Liver (tissue), 9 donors: ENCODE measurements around the gene JOSD2. TPM values are rescaled to one million over a fixed set of nuclear protein-coding genes. Genes with fewer than 3 reads are reported as not detected.

ENCODE experiments used
- DNase-seq: peaks from one replicate; pipeline ENCODE4 v3.0.0-alpha.2; 2017; ENCODE audit warnings: low spot score
- H3K27ac ChIP-seq, 2 donors: one replicate each; pipeline ENCODE4 v1.7.0; 2013; ENCODE audit warnings: inconsistent platforms in 2 of 2, low read length in 2 of 2, control low read depth in 1 of 2, low read depth in 1 of 2, mild to moderate bottlenecking in 1 of 2
- H3K27me3 ChIP-seq, 4 donors: one replicate each; pipeline versions ENCODE4 v1.6.1 to v1.7.0; 2013; ENCODE audit warnings: low read length in 3 of 4, inconsistent platforms in 1 of 4, mild to moderate bottlenecking in 1 of 4, moderate library complexity in 1 of 4; ENCODE audit not compliant: control insufficient read depth in 4 of 4, insufficient read depth in 4 of 4
- H3K36me3 ChIP-seq, 4 donors: one replicate each; pipeline versions ENCODE4 v1.6.1 to v1.7.0; 2013; ENCODE audit warnings: low read length in 3 of 4, mild to moderate bottlenecking in 3 of 4, low read depth in 1 of 4, moderate library complexity in 1 of 4; ENCODE audit not compliant: control insufficient read depth in 4 of 4, insufficient read depth in 3 of 4
- H3K4me1 ChIP-seq, 4 donors: one replicate each; pipeline versions ENCODE4 v1.6.1 to v1.7.0; 2013; ENCODE audit warnings: low read length in 3 of 4, mild to moderate bottlenecking in 3 of 4, moderate library complexity in 1 of 4; ENCODE audit not compliant: control insufficient read depth in 4 of 4, insufficient read depth in 4 of 4
- H3K4me3 ChIP-seq, 3 donors: one replicate each; pipeline versions ENCODE4 v1.6.1 to v1.7.0; 2013; ENCODE audit warnings: low read length in 3 of 3, control low read depth in 1 of 3, low read depth in 1 of 3, mild to moderate bottlenecking in 1 of 3
- H3K9ac ChIP-seq, 2 donors: one replicate each; pipeline ENCODE4 v1.7.0; 2013; ENCODE audit warnings: low read length in 2 of 2, mild to moderate bottlenecking in 2 of 2, moderate library complexity in 2 of 2, control low read depth in 1 of 2, low read depth in 1 of 2
- H3K9me3 ChIP-seq, 4 donors: one replicate each; pipeline versions ENCODE4 v1.6.1 to v1.7.0; 2013; ENCODE audit warnings: low read length in 3 of 4; ENCODE audit not compliant: control insufficient read depth in 4 of 4
- ATF3 ChIP-seq: IDR thresholded peaks from 2 replicates; pipeline ENCODE4 v1.6.1; 2016; ENCODE audit warnings: antibody characterized with exemption
- EGR1 ChIP-seq, 2 donors: IDR thresholded peaks; 2 replicates each; pipeline ENCODE4 v1.6.1; 2016 to 2018; ENCODE audit warnings: antibody characterized with exemption in 2 of 2, low read depth in 2 of 2
- FOXA1 ChIP-seq: IDR thresholded peaks from 2 replicates; pipeline ENCODE4 v1.6.1; 2016; ENCODE audit warnings: antibody characterized with exemption
- HNF4A ChIP-seq, 2 donors: conservative IDR thresholded peaks; 2 replicates each; pipeline ENCODE4 v1.6.1; 2016; ENCODE audit warnings: antibody characterized with exemption in 2 of 2, mild to moderate bottlenecking in 2 of 2
- HNF4G ChIP-seq: IDR thresholded peaks from 2 replicates; pipeline ENCODE4 v1.6.1; 2016; ENCODE audit warnings: antibody characterized with exemption
- JUND ChIP-seq, 2 donors: IDR thresholded peaks; 2 replicates each; pipeline ENCODE4 v1.6.1; 2016; ENCODE audit warnings: antibody characterized with exemption in 2 of 2
- MAX ChIP-seq: IDR thresholded peaks from 2 replicates; pipeline ENCODE4 v1.6.1; 2016; ENCODE audit warnings: antibody characterized with exemption
- NR2F2 ChIP-seq: IDR thresholded peaks from 2 replicates; pipeline ENCODE4 v1.6.1; 2016; ENCODE audit warnings: antibody characterized with exemption
- RAD21 ChIP-seq, 2 donors: IDR thresholded peaks; 2 replicates each; pipeline ENCODE4 v1.6.1; 2016; ENCODE audit warnings: antibody characterized with exemption in 2 of 2, mild to moderate bottlenecking in 2 of 2
- RXRA ChIP-seq, 2 donors: IDR thresholded peaks; 2 replicates each; pipeline ENCODE4 v1.6.1; 2017 to 2018; ENCODE audit warnings: antibody characterized with exemption in 2 of 2, mild to moderate bottlenecking in 1 of 2
- TAF1 ChIP-seq: conservative IDR thresholded peaks from 2 replicates; pipeline ENCODE4 v1.6.1; 2016; ENCODE audit warnings: antibody characterized with exemption, mild to moderate bottlenecking
- YY1 ChIP-seq: IDR thresholded peaks from 2 replicates; pipeline ENCODE4 v1.6.1; 2016; ENCODE audit warnings: antibody characterized with exemption, mild to moderate bottlenecking
- ZBTB33 ChIP-seq: IDR thresholded peaks from 2 replicates; pipeline ENCODE4 v1.6.1; 2016; ENCODE audit warnings: antibody characterized with exemption
- WGBS: extraction: QIAGEN DNeasy Blood & Tissue Kit; methylation state at CpG from one replicate; pipeline ENCODE4 v1.1.7; 2013; 5-methylcytosine and 5-hydroxymethylcytosine counted together
- polyA plus RNA-seq, 2 donors: library from polyadenylated mRNA; stranded (reverse) in 1 of 2; unstranded in 1 of 2; fragments of 200-250 nt in 1 of 2; fragments of >200 nt in 1 of 2; fragmentation: Nextera tagmentation in 1 of 2; extraction: Ambion mirVana in 1 of 2; gene quantifications; one replicate each; pipeline versions ENCODE4 v1.2.1 to v1.2.3, GENCODE V29; 2013 to 2015
- total RNA-seq, 2 donors: library from RNA; depleted of rRNA; stranded (reverse); fragments of >200 nt; gene quantifications; one replicate each; pipeline ENCODE4 v1.2.3, GENCODE V29; 2014
- TF ChIP-seq, protein P1 (sequence below): fragments of 150-350 bp; IDR thresholded peaks from 2 replicates; pipeline ENCODE4 v1.5.1; 2017; ENCODE audit warnings: improper control_type of control experiment, low read depth, low read length; ENCODE audit not compliant: missing input control
- TF ChIP-seq, protein P2 (sequence below): IDR thresholded peaks from 2 replicates; pipeline ENCODE4 v1.6.1; 2016; ENCODE audit warnings: antibody characterized with exemption, mild to moderate bottlenecking
- donor health status: healthy.
- donor health status: healthy.
- donor health status: healthy.
- donor health status: healthy.
- donor health status: healthy.

Gene JOSD2
- total and polyA plus RNA-seq, 4 donors: 6.6 to 32.9 (median 20.0) TPM

DNA sequence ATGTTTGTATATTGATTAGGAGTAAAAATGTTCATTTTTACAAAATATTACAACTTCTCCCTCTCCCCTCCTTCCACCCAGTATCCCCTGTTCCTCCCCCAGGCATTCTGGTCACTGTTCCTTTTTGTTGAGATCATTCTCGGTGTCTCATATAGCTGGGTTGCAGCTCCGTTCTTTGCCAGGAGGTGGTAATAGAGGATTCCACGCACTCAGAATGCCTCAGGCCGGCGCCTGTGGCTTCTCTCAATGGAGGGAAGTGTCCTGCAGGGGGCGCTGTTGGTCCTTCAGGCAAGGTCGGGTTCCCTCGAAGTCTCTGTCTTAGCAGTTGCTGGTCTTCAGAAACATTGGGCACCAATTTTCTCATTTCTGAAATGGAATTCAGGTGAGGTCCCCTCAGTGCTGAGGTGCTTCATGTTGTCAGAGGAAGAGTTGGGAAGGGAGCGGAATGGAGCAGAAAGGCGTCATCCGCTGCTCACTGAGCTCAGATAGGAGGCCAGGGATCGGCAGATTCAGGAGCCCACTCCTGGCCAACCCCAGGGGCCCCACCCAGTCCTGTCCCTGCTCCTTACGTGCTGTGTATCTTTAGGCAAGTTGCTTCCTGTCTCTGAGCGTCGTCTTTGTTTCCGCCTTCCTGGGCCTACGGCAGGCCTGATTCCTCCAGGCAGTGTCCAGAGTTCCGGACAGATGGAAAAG is 24.0 kb downstream of the JOSD2 start:
- Histone ChIP-seq H3K4me3 (no peak overlapping the region), H3K36me3 (peaks cover 0 to 11% (median 0%) of the 10 kb centered on the region in 4 donors), H3K27me3 (no peaks in the 10 kb centered on the region), H3K27ac (no peak overlapping the region), H3K4me1 (peaks cover 0 to 1% (median 0%) of the 10 kb centered on the region in 4 donors), H3K9me3 (no peaks in the 10 kb centered on the region), H3K9ac (no peak overlapping the region)
- 78% methylated on average over 18 of the region's 18 CpGs for WGBS
- no peak for TF ChIP-seq EGR1 (IDR thresholded peaks at IDR 0.05; ENCODE audit: low read depth in 2 of 2)
- TF ChIP-seq, protein P1, sequence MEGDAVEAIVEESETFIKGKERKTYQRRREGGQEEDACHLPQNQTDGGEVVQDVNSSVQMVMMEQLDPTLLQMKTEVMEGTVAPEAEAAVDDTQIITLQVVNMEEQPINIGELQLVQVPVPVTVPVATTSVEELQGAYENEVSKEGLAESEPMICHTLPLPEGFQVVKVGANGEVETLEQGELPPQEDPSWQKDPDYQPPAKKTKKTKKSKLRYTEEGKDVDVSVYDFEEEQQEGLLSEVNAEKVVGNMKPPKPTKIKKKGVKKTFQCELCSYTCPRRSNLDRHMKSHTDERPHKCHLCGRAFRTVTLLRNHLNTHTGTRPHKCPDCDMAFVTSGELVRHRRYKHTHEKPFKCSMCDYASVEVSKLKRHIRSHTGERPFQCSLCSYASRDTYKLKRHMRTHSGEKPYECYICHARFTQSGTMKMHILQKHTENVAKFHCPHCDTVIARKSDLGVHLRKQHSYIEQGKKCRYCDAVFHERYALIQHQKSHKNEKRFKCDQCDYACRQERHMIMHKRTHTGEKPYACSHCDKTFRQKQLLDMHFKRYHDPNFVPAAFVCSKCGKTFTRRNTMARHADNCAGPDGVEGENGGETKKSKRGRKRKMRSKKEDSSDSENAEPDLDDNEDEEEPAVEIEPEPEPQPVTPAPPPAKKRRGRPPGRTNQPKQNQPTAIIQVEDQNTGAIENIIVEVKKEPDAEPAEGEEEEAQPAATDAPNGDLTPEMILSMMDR: peak; percentile 29
- TF ChIP-seq YY1: no peak
- TF ChIP-seq HNF4G: no peak
- peak in 1 of 2 donors; percentile 38 for TF ChIP-seq RAD21 (IDR thresholded peaks at IDR 0.05)
- TF ChIP-seq ATF3: no peak
- TF ChIP-seq RXRA (IDR thresholded peaks at IDR 0.05): no peak
- TF ChIP-seq HNF4A (conservative IDR thresholded peaks at IDR 0.05): no peak
- DNase-seq: no peak

GRCh38 chr19:50485284-50485955 is 25.6 kb downstream of the JOSD2 start:
- WGBS: 89% methylated on average over 10 of the region's 10 CpGs
- H3K27ac ChIP-seq: no peak overlapping the region
- H3K4me3 ChIP-seq: no peak overlapping the region
- no peaks in the 10 kb centered on the region for H3K9me3 ChIP-seq
- TF ChIP-seq ZBTB33 (no peak), EGR1 (IDR thresholded peaks at IDR 0.05; ENCODE audit: low read depth in 2 of 2) (no peak), YY1 (no peak), RAD21 (IDR thresholded peaks at IDR 0.05) (no peak), ATF3 (no peak), HNF4A (conservative IDR thresholded peaks at IDR 0.05) (no peak), HNF4G (no peak), NR2F2 (no peak), JUND (IDR thresholded peaks at IDR 0.05) (no peak), FOXA1 (no peak), TAF1 (no peak), MAX (no peak)
- TF ChIP-seq, protein P1: no peak
- TF ChIP-seq, protein P2, sequence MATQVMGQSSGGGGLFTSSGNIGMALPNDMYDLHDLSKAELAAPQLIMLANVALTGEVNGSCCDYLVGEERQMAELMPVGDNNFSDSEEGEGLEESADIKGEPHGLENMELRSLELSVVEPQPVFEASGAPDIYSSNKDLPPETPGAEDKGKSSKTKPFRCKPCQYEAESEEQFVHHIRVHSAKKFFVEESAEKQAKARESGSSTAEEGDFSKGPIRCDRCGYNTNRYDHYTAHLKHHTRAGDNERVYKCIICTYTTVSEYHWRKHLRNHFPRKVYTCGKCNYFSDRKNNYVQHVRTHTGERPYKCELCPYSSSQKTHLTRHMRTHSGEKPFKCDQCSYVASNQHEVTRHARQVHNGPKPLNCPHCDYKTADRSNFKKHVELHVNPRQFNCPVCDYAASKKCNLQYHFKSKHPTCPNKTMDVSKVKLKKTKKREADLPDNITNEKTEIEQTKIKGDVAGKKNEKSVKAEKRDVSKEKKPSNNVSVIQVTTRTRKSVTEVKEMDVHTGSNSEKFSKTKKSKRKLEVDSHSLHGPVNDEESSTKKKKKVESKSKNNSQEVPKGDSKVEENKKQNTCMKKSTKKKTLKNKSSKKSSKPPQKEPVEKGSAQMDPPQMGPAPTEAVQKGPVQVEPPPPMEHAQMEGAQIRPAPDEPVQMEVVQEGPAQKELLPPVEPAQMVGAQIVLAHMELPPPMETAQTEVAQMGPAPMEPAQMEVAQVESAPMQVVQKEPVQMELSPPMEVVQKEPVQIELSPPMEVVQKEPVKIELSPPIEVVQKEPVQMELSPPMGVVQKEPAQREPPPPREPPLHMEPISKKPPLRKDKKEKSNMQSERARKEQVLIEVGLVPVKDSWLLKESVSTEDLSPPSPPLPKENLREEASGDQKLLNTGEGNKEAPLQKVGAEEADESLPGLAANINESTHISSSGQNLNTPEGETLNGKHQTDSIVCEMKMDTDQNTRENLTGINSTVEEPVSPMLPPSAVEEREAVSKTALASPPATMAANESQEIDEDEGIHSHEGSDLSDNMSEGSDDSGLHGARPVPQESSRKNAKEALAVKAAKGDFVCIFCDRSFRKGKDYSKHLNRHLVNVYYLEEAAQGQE: no peak
- H3K9ac ChIP-seq: no peak overlapping the region
- H3K36me3 ChIP-seq: peaks cover 0 to 25% (median 5%) of the 10 kb centered on the region in 4 donors
- peaks cover 0 to 1% (median 0%) of the 10 kb centered on the region in 4 donors for H3K4me1 ChIP-seq
- DNase-seq: no peak
- no peaks in the 10 kb centered on the region for H3K27me3 ChIP-seq
